Embryonic facial prominence (tissue), 1 donor: ENCODE results near the gene RNF32.
"Not testable (repeated sequence)": the region's sequence is repeated elsewhere in the genome, so short reads cannot be mapped to it uniquely, and the experiment has no call there.

ENCODE experiments used
- DNase-seq: peaks from one replicate; pipeline ENCODE4 v3.0.0-alpha.2; 2016; ENCODE audit errors: extremely low spot score

Gene RNF32

DNA sequence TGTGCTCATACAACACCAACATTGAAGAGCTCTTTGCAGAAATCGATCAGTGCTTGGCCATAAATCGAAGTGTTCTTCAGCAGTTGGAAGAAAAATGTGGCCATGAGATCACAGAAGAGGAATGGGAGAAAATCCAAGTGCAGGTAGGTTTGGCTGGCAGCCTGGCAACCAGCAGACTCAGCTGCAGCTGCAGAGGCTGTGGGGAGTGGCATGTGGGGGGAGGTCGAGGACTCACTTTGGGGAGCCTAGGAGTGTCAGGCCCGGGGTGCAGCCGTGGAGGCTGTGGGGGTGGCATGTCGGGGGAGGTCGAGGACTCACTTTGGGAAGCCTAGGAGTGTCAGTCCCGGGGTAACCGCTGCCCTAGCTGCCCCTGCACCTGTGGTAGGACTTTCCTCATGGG is 35.1 kb downstream of the RNF32 start:
- DNase-seq = no peak

DNA sequence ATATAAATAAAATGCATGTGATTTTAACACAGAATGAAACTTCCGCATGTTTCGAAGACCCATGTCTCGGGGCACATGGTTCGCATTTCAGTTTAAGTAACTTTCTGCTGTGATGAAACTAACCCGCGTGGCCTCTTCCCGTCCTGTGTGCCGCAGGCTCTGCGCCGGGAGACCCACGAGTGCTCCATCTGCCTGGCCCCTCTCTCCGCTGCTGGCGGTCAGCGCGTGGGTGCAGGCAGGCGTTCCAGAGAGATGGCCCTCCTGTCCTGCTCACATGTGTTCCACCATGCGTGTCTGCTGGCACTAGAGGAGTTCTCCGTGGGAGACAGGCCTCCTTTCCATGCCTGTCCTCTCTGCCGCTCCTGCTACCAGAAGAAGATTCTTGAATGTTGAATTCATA is 35.7 kb downstream of the RNF32 start:
- no peak for DNase-seq

GRCh38 chr7:156677374-156678054 is 36.9 kb downstream of the RNF32 start:
- DNase-seq = no peak

DNA sequence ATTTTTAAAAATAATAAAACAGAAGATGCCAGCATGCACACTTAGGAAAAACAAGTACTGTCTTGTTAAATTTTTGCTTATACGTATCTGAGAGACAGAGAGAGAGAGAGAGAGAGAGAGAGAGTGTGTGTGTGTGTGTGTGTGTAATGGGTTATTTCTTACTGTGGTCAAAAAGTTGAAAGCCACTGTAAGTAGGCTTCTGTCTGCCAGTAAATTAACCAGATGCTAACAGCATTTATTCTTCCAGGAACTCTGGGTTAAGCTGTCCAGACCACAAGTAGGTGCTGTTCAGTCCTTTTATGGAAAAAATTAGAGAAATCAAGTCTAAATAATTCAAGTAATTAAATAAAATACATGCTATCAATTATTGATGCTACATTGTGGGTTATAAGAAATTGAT is 39.7 kb downstream of the RNF32 start:
- no peak for DNase-seq

GRCh38 chr7:156682928-156683327 is 42.4 kb downstream of the RNF32 start:
- no peak for DNase-seq

DNA sequence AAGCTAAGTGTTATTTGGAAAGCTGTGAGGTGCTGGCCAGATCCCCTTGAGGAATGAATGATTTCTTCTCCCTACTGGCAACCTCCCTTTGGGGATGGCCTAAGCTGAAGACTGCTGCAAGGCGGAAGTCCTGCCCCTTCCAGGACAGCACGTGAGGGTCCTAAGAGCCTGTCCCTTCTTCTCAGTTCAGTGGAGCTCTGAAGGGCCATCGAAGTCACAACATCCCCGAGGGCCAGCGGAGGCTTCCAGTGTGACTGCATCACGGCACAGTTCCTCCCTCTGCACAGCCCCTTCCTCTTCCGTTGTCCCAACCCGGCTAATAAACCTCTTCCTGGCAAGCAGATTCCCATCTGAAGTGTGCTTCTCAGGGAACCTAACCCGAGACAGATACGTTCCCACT is 43.7 kb downstream of the RNF32 start:
- no peak for DNase-seq

- DNase-seq = no peak
Observed at GRCh38 chr7:156684661-156685060, 44.1 kb downstream of the RNF32 start.

- DNase-seq = no peak
Observed at GRCh38 chr7:156691764-156692163, 51.2 kb downstream of the RNF32 start.

DNA sequence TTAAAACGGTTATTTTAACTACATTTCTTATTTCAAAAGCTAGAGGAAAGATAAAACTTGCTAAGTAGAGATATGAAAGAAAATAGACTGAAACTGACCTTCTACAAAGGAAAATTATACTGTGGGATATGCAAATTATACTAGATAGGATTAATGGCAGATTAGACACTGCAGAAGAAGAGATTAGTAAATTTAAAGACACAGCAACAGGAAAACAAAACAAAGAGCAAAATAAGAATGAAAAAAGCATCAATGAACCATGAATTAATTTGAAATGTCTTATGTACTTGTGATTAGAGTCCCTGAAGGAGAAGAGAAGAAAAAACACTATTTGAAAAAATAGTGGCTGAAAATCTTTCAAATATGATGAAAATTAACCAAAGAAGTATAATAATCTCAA is 52.3 kb downstream of the RNF32 start:
- DNase-seq = no peak

DNA sequence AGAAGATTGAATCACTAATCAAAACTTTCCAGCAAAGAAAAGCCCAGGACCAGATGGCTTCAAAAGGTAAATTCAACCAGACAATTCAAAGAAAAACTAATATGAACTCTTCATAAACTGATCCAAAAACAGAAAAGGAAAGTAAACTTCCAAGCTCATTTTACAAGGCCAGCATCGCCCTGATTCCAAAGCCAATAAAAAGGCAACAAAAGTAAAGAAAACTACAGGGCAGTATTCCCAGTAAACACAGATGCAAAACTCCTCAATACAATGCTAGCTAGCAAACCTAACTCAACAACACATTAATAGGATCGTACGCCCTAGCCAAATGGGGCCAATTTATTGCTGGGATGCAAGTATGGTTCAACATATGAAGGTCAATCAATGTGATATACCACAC is 53.1 kb downstream of the RNF32 start:
- DNase-seq = no peak

- DNase-seq = not testable (repeated sequence)
Observed at GRCh38 chr7:156697283-156697682, 56.7 kb downstream of the RNF32 start.

- not testable (repeated sequence) for DNase-seq
Observed at GRCh38 chr7:156698512-156698911, 57.9 kb downstream of the RNF32 start.

- not testable (repeated sequence) for DNase-seq
Observed at GRCh38 chr7:156701787-156702186, 61.2 kb downstream of the RNF32 start.

GRCh38 chr7:156702399-156702798 is 61.8 kb downstream of the RNF32 start:
- no peak for DNase-seq

- DNase-seq = no peak
Observed at GRCh38 chr7:156703209-156703608, 62.6 kb downstream of the RNF32 start.

- no peak for DNase-seq
Observed at GRCh38 chr7:156703773-156704482, 63.4 kb downstream of the RNF32 start.

DNA sequence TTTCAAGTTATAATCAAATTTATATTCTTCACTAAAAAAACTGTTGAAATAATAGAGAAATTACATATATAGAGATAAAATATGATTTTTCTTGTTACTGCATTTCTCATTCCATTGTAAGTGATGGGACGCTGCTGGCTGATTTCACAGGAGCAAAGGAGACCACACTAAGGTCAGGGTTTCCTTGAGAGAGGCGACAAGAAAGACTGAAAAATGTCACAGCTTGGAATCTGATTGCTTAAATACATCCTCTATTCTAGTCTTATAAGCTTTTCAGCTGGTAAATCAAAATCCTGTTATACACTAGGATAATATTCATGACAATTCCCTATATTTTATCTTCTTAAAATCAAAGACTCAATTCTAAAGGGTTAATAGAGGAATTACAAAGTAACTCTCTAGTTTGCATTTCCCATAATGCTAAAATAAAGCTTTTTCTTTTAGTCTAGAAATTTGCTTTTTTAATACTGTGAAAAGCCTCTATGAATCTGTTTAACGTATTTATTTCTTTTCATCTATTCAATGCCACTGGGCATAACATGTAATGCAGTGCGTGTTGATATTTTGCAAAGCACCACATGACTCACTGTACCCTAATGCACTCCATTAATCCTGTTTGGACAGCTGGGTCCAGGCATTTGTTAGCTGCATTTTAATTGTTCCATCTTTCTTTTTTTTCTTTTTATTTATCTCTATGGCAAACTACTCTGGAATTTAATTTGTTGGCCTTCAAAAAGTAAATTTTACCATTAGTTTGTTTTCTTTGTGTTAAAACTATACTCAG is 81.7 kb downstream of the RNF32 start:
- no peak for DNase-seq

- no peak for DNase-seq
Observed at GRCh38 chr7:156725073-156725472, 84.5 kb downstream of the RNF32 start.

DNA sequence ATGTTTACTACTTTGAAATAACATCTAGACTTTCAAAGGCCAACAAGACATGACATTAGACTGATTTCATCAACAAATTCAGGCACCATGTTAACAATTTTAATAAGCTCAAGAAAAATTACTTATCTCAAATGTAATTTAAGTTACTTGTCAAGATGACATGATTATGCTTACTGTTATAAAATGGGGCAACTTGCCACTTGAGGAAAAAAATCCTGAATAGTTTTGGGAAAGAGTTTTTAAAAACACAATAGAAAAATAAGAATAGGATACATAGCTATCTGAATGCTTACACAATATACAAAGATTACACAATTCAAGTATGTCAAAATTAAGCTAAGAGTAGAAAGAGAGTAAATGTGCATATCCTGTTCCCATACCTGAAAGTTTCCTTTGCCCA is 85.4 kb downstream of the RNF32 start:
- no peak for DNase-seq
